GM12878 (cell line): ENCODE results near the gene ART4. TPM values are rescaled to one million over a fixed set of nuclear protein-coding genes. Genes with fewer than 3 reads are reported as not detected.

Source experiments
- ATAC-seq: fragments of 200-7000 bp; cut with Tn5 transposase; 3 replicates; pipeline ENCODE4 v1.9.1; 2020; ENCODE audit warnings: mild to moderate bottlenecking, moderate library complexity
- BruUV-seq: library from RNA; stranded (reverse); fragments of 400-500 nt; replicated peaks from 2 replicates; lab custom pipeline; 2021; lab: Mats Ljungman, UMichigan
- CTCF ChIA-PET: fragments of 300-600 bp; sonication (Branson Sonifier 250); formaldehyde crosslinking; extraction: SDS; loops from one replicate; lab custom pipeline; 2021; ENCODE audit warnings: inconsistent platforms; lab: Yijun Ruan, JAX
- POLR2A ChIA-PET: fragments of 350-600 bp; formaldehyde crosslinking; extraction: SDS; loops from one replicate; lab custom pipeline; 2021; ENCODE audit warnings: inconsistent platforms; lab: Charles Lee
- RAD21 ChIA-PET: fragments of 300-600 bp; sonication (Branson Sonifier 250); formaldehyde crosslinking; loops from one replicate; lab custom pipeline; 2023; ENCODE audit warnings: antibody characterized with exemption; ENCODE audit not compliant: unreplicated experiment; lab: Charles Lee
- SMC1A ChIA-PET: fragments of 300-600 bp; sonication (Branson Sonifier 250); formaldehyde crosslinking; loops from one replicate; lab custom pipeline; 2023; ENCODE audit not compliant: unreplicated experiment, uncharacterized antibody; lab: Charles Lee
- DNase-seq: peaks from one replicate; pipeline ENCODE4 v3.0.0-alpha.2; 2011; ENCODE audit warnings: low read depth, low spot score
- FAIRE-seq: peaks from 3 replicates; lab custom pipeline; 2011; peaks lifted over from hg19 to GRCh38; lab: Jason Lieb, UNC
- H2AFZ ChIP-seq: 2 replicates; pipeline ENCODE4 v1.6.0; 2011; ENCODE audit warnings: low read depth, low read length, control low read depth; ENCODE audit not compliant: control insufficient read depth
- H3K27ac ChIP-seq: 2 replicates; pipeline ENCODE4 v1.5.1; 2011; ENCODE audit warnings: control low read depth; ENCODE audit not compliant: control insufficient read depth, insufficient read depth
- H3K27me3 ChIP-seq, 2 experiments: replicated peaks in 1 of 2; 2 replicates each; pipeline versions ENCODE4 v1.6.0 to v1.6.1; 2011; ENCODE audit warnings: low read length in 1 of 2; ENCODE audit not compliant: control insufficient read depth in 2 of 2, insufficient read depth in 2 of 2
- H3K36me3 ChIP-seq, 2 experiments: 2 replicates each; pipeline ENCODE4 v1.5.1; 2011; ENCODE audit warnings: low read length in 1 of 2; ENCODE audit not compliant: control insufficient read depth in 2 of 2, insufficient read depth in 2 of 2
- H3K4me1 ChIP-seq: 2 replicates; pipeline ENCODE4 v1.6.1; 2011; ENCODE audit warnings: mild to moderate bottlenecking, low read length, moderate library complexity, mixed read lengths; ENCODE audit not compliant: control insufficient read depth, insufficient read depth
- H3K4me2 ChIP-seq: 2 replicates; pipeline ENCODE4 v1.6.0; 2011; ENCODE audit warnings: control low read depth; ENCODE audit not compliant: control insufficient read depth, insufficient read depth
- H3K4me3 ChIP-seq: fragments of 200-600 bp; sonication (generic); 2 replicates; pipeline ENCODE4 v1.5.1; 2016
- H3K79me2 ChIP-seq: 2 replicates; pipeline ENCODE4 v1.6.0; 2011; ENCODE audit warnings: low read length; ENCODE audit not compliant: control insufficient read depth, insufficient read depth
- H3K9ac ChIP-seq: 2 replicates; pipeline ENCODE4 v1.8.0; 2011; ENCODE audit warnings: low read length, control low read depth, mixed read lengths; ENCODE audit not compliant: control insufficient read depth, insufficient read depth
- H3K9me3 ChIP-seq: replicated peaks from 3 replicates; pipeline ENCODE4 v1.5.1; 2011; ENCODE audit warnings: mild to moderate bottlenecking, low read length; ENCODE audit not compliant: control insufficient read depth, insufficient read depth
- H4K20me1 ChIP-seq: 2 replicates; pipeline ENCODE4 v1.6.0; 2011; ENCODE audit not compliant: control insufficient read depth, insufficient read depth
- CHD2 ChIP-seq: IDR thresholded peaks from 2 replicates; pipeline ENCODE4 v1.6.1; 2011; ENCODE audit warnings: low read depth, low read length, improper control_type of control experiment, borderline replicate concordance
- HDGF ChIP-seq: fragments of 450-650 bp; IDR thresholded peaks from 2 replicates; pipeline ENCODE4 v1.6.1; 2016; ENCODE audit warnings: antibody characterized with exemption
- POLR2A ChIP-seq: IDR thresholded peaks from 2 replicates; pipeline ENCODE4 v1.6.1; 2011; ENCODE audit warnings: low read depth, mild to moderate bottlenecking, low read length
- RAD21 ChIP-seq: IDR thresholded peaks from 2 replicates; pipeline ENCODE4 v1.6.1; 2011; ENCODE audit warnings: mild to moderate bottlenecking, low read depth, low read length, moderate library complexity; ENCODE audit not compliant: insufficient read depth
- SMARCA5 ChIP-seq: fragments of 450-650 bp; IDR thresholded peaks from 2 replicates; pipeline ENCODE4 v1.6.1; 2017; ENCODE audit warnings: mild to moderate bottlenecking
- WGBS: methylation state at CpG from one replicate; pipeline ENCODE4 v1.1.6; 2016; ENCODE audit warnings: low lambda C conversion rate; ENCODE audit not compliant: insufficient replicate concordance, insufficient coverage; ENCODE audit errors: missing lambda C conversion rate; 5-methylcytosine and 5-hydroxymethylcytosine counted together
- in situ Hi-C: fragments of 300-500 bp; cut with MboI; formaldehyde crosslinking; loops from 9 replicates; pipeline ENCODE4 v1.14.3; 2018; ENCODE audit warnings: mixed read lengths
- intact Hi-C: fragments of 100-400 bp; cut with micrococcal nuclease; formaldehyde crosslinking; loops from one replicate; pipeline ENCODE4 v1.14.2; 2022; ENCODE audit not compliant: unreplicated experiment
- polyA plus RNA-seq, 11 experiments: library from polyadenylated mRNA; depleted of rRNA in 4 of 11; unstranded in 6 of 11; stranded (reverse) in 5 of 11; fragments of >200 nt; fragmentation: Nextera tagmentation in 4 of 11; fragmentation: Illumina TruSeq in 1 of 11; extraction: Ambion mirVana in 4 of 11; extraction: Trizol in 1 of 11; gene quantifications; 1 replicate in 1 of 11; 2 replicates in 10 of 11; pipeline versions ENCODE4 v1.2.1 to v1.2.3, GENCODE V29; 2011 to 2016; ENCODE audit warnings: inconsistent platforms in 2 of 11, missing spikeins in 2 of 11, low read depth in 1 of 11
- total RNA-seq, 4 experiments: library from RNA; depleted of rRNA in 3 of 4; stranded (reverse); fragments of >200 nt in 3 of 4; fragmentation: Illumina TruSeq in 1 of 4; extraction: Trizol in 1 of 4; gene quantifications; 2 replicates each; pipeline versions ENCODE4 v1.2.1 to v1.2.3, GENCODE V29; 2013 to 2021
- TF ChIP-seq, protein P1 (sequence below): IDR thresholded peaks from 2 replicates; pipeline ENCODE4 v1.6.1; 2012; ENCODE audit warnings: mild to moderate bottlenecking, low read depth, low read length

ART4 gene
- total and polyA plus RNA-seq, 10 of the 15 experiments (the other 5 are each of a cell fraction or from before 2014, with no cell fraction given) = 0.02 TPM; not detected in 9

DNA sequence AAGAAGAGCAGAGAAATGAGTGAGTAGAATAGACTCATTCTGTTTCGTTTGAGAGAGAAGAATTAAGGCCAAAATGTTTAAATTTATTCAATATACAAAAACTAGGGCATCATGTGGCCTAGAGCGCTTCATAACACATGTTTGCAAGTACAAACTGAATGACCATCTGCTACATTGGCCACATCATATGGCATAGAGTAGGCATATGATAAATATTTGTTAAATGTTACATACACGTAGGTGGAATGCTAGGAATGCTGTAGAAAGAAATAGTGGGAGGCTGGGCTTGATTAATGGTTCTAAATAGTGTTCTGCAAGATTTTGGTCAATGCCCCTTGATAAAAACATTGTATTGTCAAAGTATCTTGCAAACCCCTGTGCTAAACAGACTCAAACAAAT lies 31.6 kb upstream of the ART4 start:
- ATAC-seq = no peak
- H3K9ac ChIP-seq = no peak overlapping the region

More for the DNA sequence above, 31.6 kb upstream of the ART4 start:
- H3K4me1 ChIP-seq = no peaks in the 10 kb centered on the region
- ChIA-PET SMC1A (interaction anchor here (1.0 kb wide), 1 partner anchor 82 kb away, joined by 3 read pairs; no protein-coding TSS in a partner anchor), RAD21 (no interaction called here), POLR2A (no interaction called here), CTCF (interaction anchor here (1.5 kb wide), 1 partner anchor 12 kb away, joined by 4 read pairs; no protein-coding TSS in a partner anchor)
- H2AFZ ChIP-seq = no peak overlapping the region
- FAIRE-seq (no peak), DNase-seq (no peak)
- H3K4me2 ChIP-seq = no peak overlapping the region
- no peaks in the 10 kb centered on the region for H4K20me1 ChIP-seq
- WGBS = 15% methylated on average over 3 of the region's 3 CpGs
- no peaks in the 10 kb centered on the region for H3K9me3 ChIP-seq
- no peaks in the 10 kb centered on the region for H3K36me3 ChIP-seq
- no peak overlapping the region for H3K27ac ChIP-seq
- in situ Hi-C loops = no loop called here
- H3K27me3 ChIP-seq = no peaks in the 10 kb centered on the region
- no peak overlapping the region for H3K4me3 ChIP-seq
- intact Hi-C loops = no loop called here
- TF ChIP-seq, protein P1, sequence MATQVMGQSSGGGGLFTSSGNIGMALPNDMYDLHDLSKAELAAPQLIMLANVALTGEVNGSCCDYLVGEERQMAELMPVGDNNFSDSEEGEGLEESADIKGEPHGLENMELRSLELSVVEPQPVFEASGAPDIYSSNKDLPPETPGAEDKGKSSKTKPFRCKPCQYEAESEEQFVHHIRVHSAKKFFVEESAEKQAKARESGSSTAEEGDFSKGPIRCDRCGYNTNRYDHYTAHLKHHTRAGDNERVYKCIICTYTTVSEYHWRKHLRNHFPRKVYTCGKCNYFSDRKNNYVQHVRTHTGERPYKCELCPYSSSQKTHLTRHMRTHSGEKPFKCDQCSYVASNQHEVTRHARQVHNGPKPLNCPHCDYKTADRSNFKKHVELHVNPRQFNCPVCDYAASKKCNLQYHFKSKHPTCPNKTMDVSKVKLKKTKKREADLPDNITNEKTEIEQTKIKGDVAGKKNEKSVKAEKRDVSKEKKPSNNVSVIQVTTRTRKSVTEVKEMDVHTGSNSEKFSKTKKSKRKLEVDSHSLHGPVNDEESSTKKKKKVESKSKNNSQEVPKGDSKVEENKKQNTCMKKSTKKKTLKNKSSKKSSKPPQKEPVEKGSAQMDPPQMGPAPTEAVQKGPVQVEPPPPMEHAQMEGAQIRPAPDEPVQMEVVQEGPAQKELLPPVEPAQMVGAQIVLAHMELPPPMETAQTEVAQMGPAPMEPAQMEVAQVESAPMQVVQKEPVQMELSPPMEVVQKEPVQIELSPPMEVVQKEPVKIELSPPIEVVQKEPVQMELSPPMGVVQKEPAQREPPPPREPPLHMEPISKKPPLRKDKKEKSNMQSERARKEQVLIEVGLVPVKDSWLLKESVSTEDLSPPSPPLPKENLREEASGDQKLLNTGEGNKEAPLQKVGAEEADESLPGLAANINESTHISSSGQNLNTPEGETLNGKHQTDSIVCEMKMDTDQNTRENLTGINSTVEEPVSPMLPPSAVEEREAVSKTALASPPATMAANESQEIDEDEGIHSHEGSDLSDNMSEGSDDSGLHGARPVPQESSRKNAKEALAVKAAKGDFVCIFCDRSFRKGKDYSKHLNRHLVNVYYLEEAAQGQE = no peak
- no peak for TF ChIP-seq RAD21
- TF ChIP-seq CHD2 = no peak
- TF ChIP-seq HDGF = no peak
- no peak for TF ChIP-seq SMARCA5
- TF ChIP-seq POLR2A = no peak
- no TSS peak for BruUV-seq
- no peaks in the 10 kb centered on the region for H3K79me2 ChIP-seq
